ENCODE measurements around the gene NEUROG3.
A peak's percentile ranks its signal among the peaks of the same experiment; 100 is the strongest.
"Not testable (repeated sequence)": the region's sequence is repeated elsewhere in the genome, so short reads cannot be mapped to it uniquely, and the experiment has no call there.

Gene NEUROG3

DNA sequence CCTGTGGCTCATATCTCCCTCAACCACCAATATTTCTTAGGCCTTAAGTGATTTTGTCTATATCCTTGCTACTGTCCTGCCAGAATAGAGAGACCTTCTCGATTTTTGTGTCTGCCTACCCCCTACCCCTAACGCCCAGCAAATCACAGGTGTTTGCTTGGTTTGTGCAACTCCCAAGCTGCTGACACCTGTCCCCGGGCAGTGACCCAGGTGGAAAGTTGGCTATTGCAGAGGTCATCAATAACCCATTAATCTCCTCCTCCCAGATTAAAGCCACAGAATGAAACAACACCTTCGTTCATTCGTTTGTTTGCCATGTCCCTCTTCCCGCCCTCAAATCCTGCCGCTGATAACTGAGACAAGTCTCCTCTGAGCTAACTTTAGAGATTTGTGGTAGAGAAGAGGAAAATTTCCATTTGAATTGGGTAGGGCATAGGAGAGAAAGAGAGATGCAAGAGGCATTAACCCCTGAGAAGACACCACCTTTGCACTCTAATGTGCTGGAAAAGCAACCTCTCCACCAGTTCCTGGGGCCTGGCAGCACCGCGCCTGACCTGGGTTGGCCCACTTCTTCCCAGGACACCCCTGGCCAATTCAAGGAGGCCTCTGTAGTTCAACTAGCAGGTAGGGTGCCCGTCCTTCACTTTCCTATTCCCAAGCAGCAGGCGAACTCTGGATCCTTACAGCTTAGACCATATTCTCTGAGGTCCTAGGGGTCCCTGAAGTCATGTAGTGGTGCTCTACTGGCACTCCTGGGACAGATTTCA, 3.0 kb downstream of the NEUROG3 start:
- no peak for DNase-seq

GRCh38 chr10:69569396-69569934, 3.8 kb downstream of the NEUROG3 start:
- DNase-seq: no peak

GRCh38 chr10:69568472-69569395, 4.5 kb downstream of the NEUROG3 start:
- no peak for DNase-seq

- peak; percentile 39 to 51 for DNase-seq
Measured at GRCh38 chr10:69567920-69568319, 5.3 kb downstream of the NEUROG3 start.

DNA sequence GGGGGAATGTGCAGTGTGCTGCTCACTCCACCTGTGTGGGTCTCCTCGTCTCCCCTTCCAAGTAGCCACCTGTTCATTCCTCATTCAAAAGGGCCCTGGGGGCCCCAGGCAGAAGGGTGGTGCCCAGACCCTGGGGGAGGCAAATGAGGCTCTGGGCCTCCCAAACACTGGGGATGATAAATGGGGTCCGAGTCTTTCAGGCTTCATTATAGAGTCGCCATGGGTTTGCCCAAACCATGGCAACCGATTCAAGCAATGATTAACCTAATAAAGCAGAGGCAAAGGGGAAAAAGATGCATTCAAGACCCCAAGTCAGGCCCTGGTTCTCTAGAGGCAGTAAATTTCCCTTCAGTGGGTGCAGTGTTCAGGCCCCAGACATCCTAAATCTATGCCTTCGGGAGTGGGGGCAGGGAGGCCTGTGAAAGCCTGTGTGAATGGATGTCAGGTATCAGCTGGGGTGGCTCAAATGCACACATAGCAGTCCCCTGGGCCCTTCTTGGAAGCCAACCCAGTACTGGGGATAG, 10.4 kb downstream of the NEUROG3 start:
- DNase-seq: no peak

DNA sequence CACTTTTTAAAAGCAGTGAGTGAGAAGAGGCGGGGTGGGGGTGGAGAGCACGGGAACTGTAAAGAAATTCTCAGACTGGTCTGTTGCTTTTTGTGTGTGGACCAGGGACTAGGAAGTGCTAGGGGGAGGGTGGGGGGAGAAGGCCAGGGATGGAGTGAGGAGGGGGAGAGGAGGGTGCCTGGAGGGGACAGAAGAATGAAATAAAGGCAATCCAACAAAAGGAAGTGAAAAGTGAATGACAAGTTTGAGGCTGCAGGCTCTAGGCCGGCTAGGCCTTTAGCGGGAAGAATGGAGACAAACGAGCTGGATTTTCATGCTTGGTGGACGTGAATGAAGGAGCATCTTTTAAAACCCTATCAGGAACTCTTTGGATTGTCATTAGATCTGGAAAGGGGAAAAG, 13.7 kb downstream of the NEUROG3 start:
- DNase-seq: no peak

DNA sequence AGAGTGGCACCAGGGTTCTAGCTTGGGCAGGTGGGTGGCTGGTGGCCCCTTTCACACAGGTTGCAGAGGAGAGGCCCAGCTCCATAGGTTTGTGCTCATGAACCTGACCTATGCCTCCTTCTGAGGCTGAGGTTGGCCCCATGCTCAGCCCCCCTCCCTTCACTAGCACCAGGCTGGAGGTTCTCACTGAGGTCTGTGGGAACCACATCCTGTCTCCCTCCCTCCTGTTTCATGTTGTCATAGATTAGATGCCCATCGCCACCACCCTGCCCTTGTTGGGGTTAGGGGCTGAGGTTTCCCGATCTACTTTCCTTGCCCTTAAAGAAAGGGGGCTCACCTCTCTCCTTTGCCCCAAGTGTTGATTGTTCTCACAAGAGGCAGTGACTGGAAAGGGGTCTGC, 14.7 kb downstream of the NEUROG3 start:
- DNase-seq: no peak

DNA sequence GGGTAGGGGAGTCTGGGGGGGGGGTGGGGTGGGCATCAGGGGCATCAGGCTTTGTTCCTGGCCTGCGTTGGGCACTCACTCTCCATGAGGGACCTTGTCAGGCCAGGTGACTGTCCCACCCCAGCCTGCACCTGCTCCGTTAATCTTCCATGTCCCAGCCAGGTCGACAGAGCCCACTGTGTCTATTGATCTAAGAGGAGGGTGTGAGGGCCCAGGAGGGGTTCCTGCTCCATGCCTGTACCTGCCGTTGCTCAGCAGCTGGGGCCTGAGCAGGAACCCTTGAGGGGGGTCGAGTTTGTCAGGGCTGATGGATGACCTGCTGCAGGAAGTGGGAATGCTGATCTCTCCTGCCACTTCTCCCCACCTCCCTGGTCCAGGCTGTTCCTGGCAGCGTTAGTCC, 18.6 kb downstream of the NEUROG3 start:
- no peak for DNase-seq

DNA sequence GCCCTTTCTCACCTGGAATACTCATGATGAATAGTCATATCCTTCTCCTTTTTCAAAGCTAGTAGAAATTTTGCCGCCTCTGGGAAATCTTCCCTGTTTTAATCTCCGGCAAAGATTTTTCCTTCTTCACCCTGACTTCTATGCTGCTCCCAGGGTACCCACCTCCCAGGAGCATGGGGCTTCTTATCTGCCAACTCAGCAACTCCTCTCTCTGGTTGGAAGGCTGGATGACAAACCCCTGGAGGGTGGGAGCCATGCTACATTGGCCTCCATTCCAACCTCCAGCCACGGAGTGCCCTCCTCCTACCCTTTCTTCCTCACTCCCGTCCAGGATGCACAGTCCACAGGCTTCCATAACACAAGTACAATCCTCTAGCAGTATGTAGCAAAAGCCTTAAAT, 19.9 kb downstream of the NEUROG3 start:
- no peak for DNase-seq

- DNase-seq: no peak
Measured at GRCh38 chr10:69552268-69552667, 21.0 kb downstream of the NEUROG3 start.

GRCh38 chr10:69549959-69550358, 23.3 kb downstream of the NEUROG3 start:
- no peak for DNase-seq

- no peak for DNase-seq
Measured at GRCh38 chr10:69541463-69541862, 31.8 kb downstream of the NEUROG3 start.

DNA sequence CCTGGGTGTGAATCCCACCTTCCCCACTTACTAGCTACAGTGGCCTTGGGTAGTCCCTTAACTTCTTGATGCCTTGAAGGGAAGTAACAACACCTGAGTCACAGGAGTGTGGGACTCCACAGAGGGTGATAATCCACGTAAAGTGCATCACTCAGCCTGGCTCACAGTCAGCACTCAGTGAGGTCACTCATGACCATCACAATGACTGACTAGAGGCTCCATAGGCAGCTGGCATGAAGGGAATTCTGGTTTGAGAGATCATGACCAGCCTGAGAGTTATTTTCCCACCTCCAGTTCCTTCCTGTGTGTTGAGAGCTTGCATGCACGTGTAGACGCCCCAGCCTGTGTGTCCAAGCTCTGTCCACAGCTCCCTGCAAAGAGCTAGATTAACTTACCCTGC, 34.8 kb downstream of the NEUROG3 start:
- no peak for DNase-seq

- no peak for DNase-seq
Measured at GRCh38 chr10:69537449-69537848, 35.8 kb downstream of the NEUROG3 start.

GRCh38 chr10:69536521-69536920, 36.7 kb downstream of the NEUROG3 start:
- not testable (repeated sequence) for DNase-seq

DNA sequence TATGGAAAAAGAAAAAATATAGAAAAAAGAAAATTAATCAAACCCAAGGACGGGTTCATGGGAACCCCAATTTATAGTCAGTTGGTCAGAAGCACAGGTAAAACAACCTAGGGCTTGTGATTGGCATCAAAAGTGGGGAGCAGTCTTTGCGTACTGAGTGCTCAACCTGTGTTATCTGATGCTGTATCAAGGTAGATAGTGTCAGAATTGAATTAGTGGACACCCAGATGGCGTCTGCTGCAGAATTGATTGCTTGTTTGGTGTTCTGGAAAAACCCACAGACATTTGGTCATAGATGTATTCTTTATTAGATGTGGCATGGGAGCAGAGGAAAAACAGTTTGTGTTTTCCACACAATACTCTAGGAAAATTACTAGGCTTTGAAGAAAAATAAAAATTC, 39.6 kb downstream of the NEUROG3 start:
- DNase-seq: no peak

DNA sequence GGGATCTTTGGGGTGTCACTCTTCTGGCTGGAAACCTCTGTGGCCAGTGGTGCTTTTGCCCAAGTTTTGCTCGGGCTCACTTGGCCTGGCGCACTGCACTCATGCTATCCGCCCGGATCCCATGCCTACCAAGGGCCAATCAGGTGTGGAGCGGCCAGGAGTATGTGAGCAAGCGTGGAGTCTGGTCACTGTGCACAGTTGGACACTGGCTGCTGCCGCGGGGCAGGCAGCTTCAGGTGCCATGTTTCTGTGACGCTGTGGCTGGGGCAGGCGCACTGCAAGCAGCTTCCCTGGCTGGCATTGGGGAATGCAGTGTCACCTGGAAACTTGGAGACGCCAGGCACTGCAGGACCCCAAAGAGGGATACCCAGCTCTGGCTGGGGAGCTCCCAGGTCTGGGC, 45.3 kb downstream of the NEUROG3 start:
- no peak for DNase-seq
